ENCODE data around the gene MEI1. TPM values are rescaled to one million over a fixed set of nuclear protein-coding genes. Genes with fewer than 3 reads are reported as not detected.
"Not testable (repeated sequence)": the region's sequence is repeated elsewhere in the genome, so short reads cannot be mapped to it uniquely, and the experiment has no call there.

The MEI1 gene
- total and polyA plus RNA-seq, 2 experiments from 2014 or later, result 1.1 to 5.6 TPM

- Histone ChIP-seq H3K9me3 (ENCODE audit: low read depth) (no peaks in the 10 kb centered on the region), H3K4me1 (ENCODE audit: low read depth) (no peaks in the 10 kb centered on the region), H3K36me3 (peaks cover 80% of the 10 kb centered on the region), H3K27ac (no peak overlapping the region), H3K4me3 (no peak overlapping the region), H3K27me3 (no peaks in the 10 kb centered on the region)
- TF ChIP-seq, protein P1, sequence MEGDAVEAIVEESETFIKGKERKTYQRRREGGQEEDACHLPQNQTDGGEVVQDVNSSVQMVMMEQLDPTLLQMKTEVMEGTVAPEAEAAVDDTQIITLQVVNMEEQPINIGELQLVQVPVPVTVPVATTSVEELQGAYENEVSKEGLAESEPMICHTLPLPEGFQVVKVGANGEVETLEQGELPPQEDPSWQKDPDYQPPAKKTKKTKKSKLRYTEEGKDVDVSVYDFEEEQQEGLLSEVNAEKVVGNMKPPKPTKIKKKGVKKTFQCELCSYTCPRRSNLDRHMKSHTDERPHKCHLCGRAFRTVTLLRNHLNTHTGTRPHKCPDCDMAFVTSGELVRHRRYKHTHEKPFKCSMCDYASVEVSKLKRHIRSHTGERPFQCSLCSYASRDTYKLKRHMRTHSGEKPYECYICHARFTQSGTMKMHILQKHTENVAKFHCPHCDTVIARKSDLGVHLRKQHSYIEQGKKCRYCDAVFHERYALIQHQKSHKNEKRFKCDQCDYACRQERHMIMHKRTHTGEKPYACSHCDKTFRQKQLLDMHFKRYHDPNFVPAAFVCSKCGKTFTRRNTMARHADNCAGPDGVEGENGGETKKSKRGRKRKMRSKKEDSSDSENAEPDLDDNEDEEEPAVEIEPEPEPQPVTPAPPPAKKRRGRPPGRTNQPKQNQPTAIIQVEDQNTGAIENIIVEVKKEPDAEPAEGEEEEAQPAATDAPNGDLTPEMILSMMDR (IDR thresholded peaks at IDR 0.05; ENCODE audit: low read depth, low read length), result no peak
- DNase-seq (ENCODE audit: low read depth in 1 of 2, low spot score in 1 of 2), result no peak
Measured at GRCh38 chr22:41657709-41658108, 41.6 kb upstream of the MEI1 start.

DNA sequence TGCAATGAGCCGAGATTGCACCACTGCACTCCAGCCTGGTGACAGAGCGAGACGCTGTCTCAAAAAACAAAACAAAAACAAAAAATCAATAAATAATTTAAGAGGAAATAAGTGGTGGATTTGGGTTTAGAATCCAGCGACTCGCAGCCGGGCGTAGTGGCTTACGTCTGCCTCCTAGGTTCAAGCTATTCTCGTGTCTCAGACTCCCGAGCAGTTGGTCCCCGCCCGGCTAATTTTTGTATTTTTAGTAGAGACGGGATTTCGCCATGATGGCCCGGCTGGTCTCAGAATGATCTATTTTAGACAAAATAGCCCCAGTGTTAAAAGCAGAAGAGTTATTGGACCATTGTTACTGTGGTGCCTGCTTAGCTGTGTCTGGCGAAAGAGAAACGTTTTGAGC is 40.4 kb upstream of the MEI1 start:
- DNase-seq (ENCODE audit: low read depth in 1 of 2, low spot score in 1 of 2), result no peak
- H3K4me1 ChIP-seq (ENCODE audit: low read depth), result no peaks in the 10 kb centered on the region
- H3K9me3 ChIP-seq (ENCODE audit: low read depth), result no peaks in the 10 kb centered on the region
- H3K27me3 ChIP-seq, result no peaks in the 10 kb centered on the region
- no peak overlapping the region for H3K4me3 ChIP-seq
- no peak overlapping the region for H3K27ac ChIP-seq
- TF ChIP-seq, protein P1 (IDR thresholded peaks at IDR 0.05; ENCODE audit: low read depth, low read length), result no peak
- peaks cover 68% of the 10 kb centered on the region for H3K36me3 ChIP-seq

DNA sequence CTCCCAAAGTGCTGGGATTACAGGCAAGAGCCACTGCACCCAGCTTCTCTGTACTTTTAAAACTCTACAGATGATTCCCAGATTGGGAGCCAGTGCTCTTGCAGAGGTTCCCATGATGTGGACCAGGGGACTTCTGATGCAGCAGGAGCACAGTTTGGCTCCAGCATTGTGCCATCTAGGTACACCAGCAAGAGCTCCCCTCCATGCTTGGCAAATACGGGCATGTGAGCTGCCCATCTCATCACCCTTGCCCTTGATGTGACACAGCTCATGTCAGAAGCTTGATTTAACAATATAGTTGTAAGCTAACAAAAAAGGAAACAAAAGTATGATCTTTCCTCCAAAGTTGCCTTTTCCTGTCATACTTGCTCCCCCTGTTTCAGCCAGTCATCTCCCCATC is 39.4 kb upstream of the MEI1 start:
- Histone ChIP-seq H3K4me1 (ENCODE audit: low read depth) (no peaks in the 10 kb centered on the region), H3K9me3 (ENCODE audit: low read depth) (no peaks in the 10 kb centered on the region), H3K4me3 (no peak overlapping the region), H3K36me3 (peaks cover 62% of the 10 kb centered on the region), H3K27me3 (no peaks in the 10 kb centered on the region), H3K27ac (peak overlapping the region; percentile 72)
- TF ChIP-seq, protein P1 (IDR thresholded peaks at IDR 0.05; ENCODE audit: low read depth, low read length), result no peak
- no peak for DNase-seq (ENCODE audit: low read depth in 1 of 2, low spot score in 1 of 2)

- TF ChIP-seq, protein P1 (IDR thresholded peaks at IDR 0.05; ENCODE audit: low read depth, low read length), result no peak
- H3K27ac ChIP-seq, result peak overlapping the region; percentile 72
- no peaks in the 10 kb centered on the region for H3K27me3 ChIP-seq
- no peaks in the 10 kb centered on the region for H3K4me1 ChIP-seq (ENCODE audit: low read depth)
- peaks cover 58% of the 10 kb centered on the region for H3K36me3 ChIP-seq
- H3K4me3 ChIP-seq, result no peak overlapping the region
- no peaks in the 10 kb centered on the region for H3K9me3 ChIP-seq (ENCODE audit: low read depth)
- DNase-seq (ENCODE audit: low read depth in 1 of 2, low spot score in 1 of 2), result peak in 1 of 2 donors; percentile 23
Measured at GRCh38 chr22:41660416-41660815, 38.9 kb upstream of the MEI1 start.

GRCh38 chr22:41661088-41661487 is 38.2 kb upstream of the MEI1 start:
- TF ChIP-seq, protein P1 (IDR thresholded peaks at IDR 0.05; ENCODE audit: low read depth, low read length), result no peak
- H3K4me3 ChIP-seq, result no peak overlapping the region
- no peaks in the 10 kb centered on the region for H3K27me3 ChIP-seq
- H3K4me1 ChIP-seq (ENCODE audit: low read depth), result no peaks in the 10 kb centered on the region
- H3K36me3 ChIP-seq, result peaks cover 53% of the 10 kb centered on the region
- no peaks in the 10 kb centered on the region for H3K9me3 ChIP-seq (ENCODE audit: low read depth)
- DNase-seq (ENCODE audit: low read depth in 1 of 2, low spot score in 1 of 2), result no peak
- peak overlapping the region; percentile 72 for H3K27ac ChIP-seq

GRCh38 chr22:41661713-41662112 is 37.6 kb upstream of the MEI1 start:
- no peaks in the 10 kb centered on the region for H3K4me1 ChIP-seq (ENCODE audit: low read depth)
- H3K27ac ChIP-seq, result no peak overlapping the region
- no peaks in the 10 kb centered on the region for H3K9me3 ChIP-seq (ENCODE audit: low read depth)
- no peak overlapping the region for H3K4me3 ChIP-seq
- no peak for DNase-seq (ENCODE audit: low read depth in 1 of 2, low spot score in 1 of 2)
- no peaks in the 10 kb centered on the region for H3K27me3 ChIP-seq
- H3K36me3 ChIP-seq, result peaks cover 51% of the 10 kb centered on the region
- TF ChIP-seq, protein P1 (IDR thresholded peaks at IDR 0.05; ENCODE audit: low read depth, low read length), result no peak

DNA sequence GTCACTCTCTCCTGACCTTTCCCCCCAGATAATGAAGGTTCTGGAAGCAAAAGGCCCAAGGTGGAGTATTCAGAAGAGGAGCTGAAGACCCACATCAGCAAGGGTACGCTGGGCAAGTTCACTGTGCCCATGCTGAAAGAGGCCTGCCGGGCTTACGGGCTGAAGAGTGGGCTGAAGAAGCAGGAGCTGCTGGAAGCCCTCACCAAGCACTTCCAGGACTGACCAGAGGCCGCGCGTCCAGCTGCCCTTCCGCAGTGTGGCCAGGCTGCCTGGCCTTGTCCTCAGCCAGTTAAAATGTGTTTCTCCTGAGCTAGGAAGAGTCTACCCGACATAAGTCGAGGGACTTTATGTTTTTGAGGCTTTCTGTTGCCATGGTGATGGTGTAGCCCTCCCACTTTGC is 35.7 kb upstream of the MEI1 start:
- H3K4me1 ChIP-seq (ENCODE audit: low read depth); H3K27me3 ChIP-seq; H3K27ac ChIP-seq; DNase-seq (ENCODE audit: low read depth in 1 of 2, low spot score in 1 of 2); H3K4me3 ChIP-seq; H3K9me3 ChIP-seq (ENCODE audit: low read depth): not testable (repeated sequence)
- H3K36me3 ChIP-seq, result peaks cover 35% of the 10 kb centered on the region
